Right cardiac atrium (tissue), 5 donors: ENCODE results near the gene C10orf53. TPM values are rescaled to one million over a fixed set of nuclear protein-coding genes. Genes with fewer than 3 reads are reported as not detected.

ENCODE experiments used
- ATAC-seq, 2 donors: fragments of 200-7000 bp; cut with Tn5 transposase; one replicate each; pipeline versions ENCODE4 v1.8.0 to v1.9.1; 2020; ENCODE audit warnings: moderate library complexity in 2 of 2, mild to moderate bottlenecking in 1 of 2
- DNase-seq, 3 donors: peaks; one replicate each; pipeline ENCODE4 v3.0.0-alpha.2; 2020
- H3K27ac ChIP-seq: one replicate; pipeline ENCODE4 v1.5.1; 2013; ENCODE audit warnings: mild to moderate bottlenecking, low read length, control low read depth, moderate library complexity
- H3K27me3 ChIP-seq: one replicate; pipeline ENCODE4 v1.6.1; 2013; ENCODE audit not compliant: control insufficient read depth, insufficient read depth
- H3K4me1 ChIP-seq: one replicate; pipeline ENCODE4 v1.6.1; 2013; ENCODE audit warnings: low read length; ENCODE audit not compliant: control insufficient read depth, insufficient read depth
- H3K4me3 ChIP-seq: one replicate; pipeline ENCODE4 v1.5.1; 2013; ENCODE audit warnings: low read length, control low read depth
- H3K9me3 ChIP-seq: one replicate; pipeline ENCODE4 v1.6.1; 2013; ENCODE audit warnings: low read length; ENCODE audit not compliant: control insufficient read depth
- WGBS: extraction: QIAGEN DNeasy Blood & Tissue Kit; methylation state at CpG from one replicate; pipeline ENCODE4 v1.1.7; 2013; 5-methylcytosine and 5-hydroxymethylcytosine counted together
- intact Hi-C, 4 donors: fragments of 100-400 bp; cut with DNase I; formaldehyde crosslinking; loops; one replicate each; pipeline versions ENCODE4 v1.11.0 to v1.14.0; 2022 to 2023
- long read RNA-seq, 4 donors: library from polyadenylated mRNA; unstranded; transcript quantifications; one replicate each; pipeline ENCODE4 v2.0.0, GENCODE V29; 2020 to 2021
- polyA plus RNA-seq: library from polyadenylated mRNA; stranded (reverse); fragments of 200-250 nt; gene quantifications from one replicate; pipeline ENCODE4 v1.2.3, GENCODE V29; 2013
- total RNA-seq, 4 donors: library from RNA; stranded (reverse); fragmentation: NEBNext Ultra II Directional; extraction: Animal tissue kit (Norgen Biotek cat#: 25700); gene quantifications; one replicate each; pipeline ENCODE4 v1.2.1, GENCODE V29; 2021
- donor health status: healthy with polysubstance abuse.
- donor health status: DM: no; HTN: yes; CAD: no.
- donor health status: DM: no; HTN: no; CAD: no.
- donor health status: DM: no; HTN: yes; CAD: no; lungs with severe emphysema.
- donor health status: DM: yes; HTN: yes; CAD: no.

The C10orf53 gene, protein sequence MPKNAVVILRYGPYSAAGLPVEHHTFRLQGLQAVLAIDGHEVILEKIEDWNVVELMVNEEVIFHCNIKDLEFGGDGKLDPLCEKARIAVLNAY
- total RNA-seq (not detected), polyA plus RNA-seq (not detected)
- long read RNA-seq, donor 1, result 0 reads
- long read RNA-seq, donor 2, result 0 reads
- long read RNA-seq, donor 3, result 0 reads
- long read RNA-seq, donor 4, result 0 reads

DNA sequence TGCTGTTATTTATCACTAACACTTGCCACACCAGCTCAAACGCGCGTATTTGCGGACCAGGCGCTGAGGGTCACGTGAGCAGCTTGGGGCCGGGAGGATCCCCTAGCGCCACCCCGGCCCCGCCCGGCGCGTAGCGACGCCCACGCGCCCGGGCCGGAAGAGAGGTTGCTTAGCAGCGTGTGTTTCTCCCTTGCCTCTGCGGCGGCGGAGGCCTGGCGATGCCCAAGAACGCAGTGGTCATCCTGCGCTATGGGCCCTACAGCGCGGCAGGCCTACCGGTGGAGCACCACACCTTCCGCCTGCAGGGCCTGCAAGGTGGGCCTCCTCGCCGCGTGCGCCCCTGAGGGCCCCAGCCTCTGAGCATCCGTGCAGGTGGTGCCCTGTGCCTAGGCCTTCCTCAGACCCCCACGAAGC, at the start of gene C10orf53:
Gene C10orf53 (plus strand): TSS at position 172 of the 414 bp plus-strand sequence. CDS start 47 bp downstream, at position 219.
- H3K9me3 ChIP-seq, result no peaks in the 10 kb centered on the region
- intact Hi-C loops, result no loop called here
- WGBS, result 8% methylated on average over 36 of the region's 36 CpGs
- no peaks in the 10 kb centered on the region for H3K4me1 ChIP-seq
- ATAC-seq, result peak; percentile 79 to 86
- DNase-seq, result peak in 2 of 3 donors; percentile 13 to 53
- H3K4me3 ChIP-seq, result no peak within 1 kb of the TSS
- H3K27ac ChIP-seq, result no peak within 1 kb of the TSS
- no peaks in the 10 kb centered on the region for H3K27me3 ChIP-seq

DNA sequence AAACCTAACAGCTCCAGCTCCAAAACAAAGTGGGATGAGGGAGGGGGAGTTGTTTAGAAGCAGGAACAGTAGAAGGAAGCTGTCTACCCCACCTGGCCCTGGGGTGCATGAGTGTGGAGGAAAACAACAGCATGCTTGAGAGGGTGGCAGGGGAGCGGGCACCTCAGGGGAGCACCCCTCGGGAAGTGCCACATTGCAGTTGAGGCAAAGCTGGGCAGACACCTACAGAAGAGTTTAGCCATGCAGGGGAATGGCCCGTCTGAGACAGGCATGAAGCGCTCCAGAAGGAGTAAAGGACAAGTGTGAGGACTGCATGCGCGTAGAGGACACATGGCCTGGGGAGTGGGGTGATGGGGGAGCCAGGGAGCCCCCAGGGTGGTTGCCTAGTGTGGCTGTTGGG, 47.5 kb upstream of the C10orf53 start:
- H3K4me3 ChIP-seq, result no peak overlapping the region
- intact Hi-C loops, result no loop called here
- H3K4me1 ChIP-seq, result no peaks in the 10 kb centered on the region
- DNase-seq, result no peak
- no peak overlapping the region for H3K27ac ChIP-seq
- H3K9me3 ChIP-seq, result no peaks in the 10 kb centered on the region
- no peak for ATAC-seq
- WGBS, result 92% methylated on average over 6 of the region's 6 CpGs
- H3K27me3 ChIP-seq, result no peaks in the 10 kb centered on the region

DNA sequence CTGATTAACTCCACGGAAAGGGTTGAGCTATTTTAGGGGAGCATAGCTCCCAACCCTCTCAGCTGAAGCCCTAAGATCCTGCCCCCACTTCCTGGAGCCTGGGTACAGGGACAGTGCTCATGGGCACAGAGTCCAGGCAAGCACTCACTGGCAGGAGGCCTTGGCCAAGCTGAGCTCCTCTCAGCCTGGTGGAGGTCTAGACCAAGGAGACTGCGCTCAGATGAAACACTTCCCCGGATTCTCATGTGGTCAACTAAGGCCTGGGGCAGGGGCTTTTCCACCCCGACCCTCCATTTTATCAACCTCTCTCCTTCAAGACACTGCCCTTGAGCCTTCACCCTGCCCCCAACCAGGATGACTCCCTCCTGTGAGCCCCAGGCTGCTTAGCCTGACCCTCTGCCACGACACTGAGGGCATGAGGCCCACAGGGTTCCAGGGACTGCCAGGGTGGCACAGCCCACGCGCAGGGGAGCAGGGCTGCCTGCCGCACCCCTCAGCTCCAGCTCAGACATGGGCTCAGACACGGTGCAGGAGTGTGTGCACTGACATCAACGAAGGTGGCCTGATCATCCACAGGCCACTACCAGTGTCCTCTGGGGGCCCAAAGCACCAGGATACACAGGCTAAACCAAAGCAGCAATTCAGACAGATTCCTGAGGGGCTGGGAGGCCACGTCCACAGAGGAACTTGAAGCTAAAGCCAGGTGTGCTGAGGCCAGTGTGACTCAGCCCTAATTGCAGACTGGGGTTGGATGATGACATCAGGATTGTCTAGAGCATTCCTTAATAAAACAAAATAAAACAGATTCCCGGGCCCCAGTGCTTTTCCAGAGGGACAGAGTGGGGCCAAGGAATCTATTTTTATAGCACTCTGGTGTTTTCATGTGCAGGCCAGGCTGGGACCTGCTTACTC, 46.8 kb upstream of the C10orf53 start:
- ATAC-seq (peak in 1 of 2 donors; percentile 16), DNase-seq (no peak)
- Histone ChIP-seq H3K27me3 (no peaks in the 10 kb centered on the region), H3K27ac (no peak overlapping the region), H3K4me1 (no peaks in the 10 kb centered on the region), H3K4me3 (no peak overlapping the region), H3K9me3 (no peaks in the 10 kb centered on the region)
- WGBS, result 53% methylated on average over 12 of the region's 12 CpGs
- intact Hi-C loops, result no loop called here

DNA sequence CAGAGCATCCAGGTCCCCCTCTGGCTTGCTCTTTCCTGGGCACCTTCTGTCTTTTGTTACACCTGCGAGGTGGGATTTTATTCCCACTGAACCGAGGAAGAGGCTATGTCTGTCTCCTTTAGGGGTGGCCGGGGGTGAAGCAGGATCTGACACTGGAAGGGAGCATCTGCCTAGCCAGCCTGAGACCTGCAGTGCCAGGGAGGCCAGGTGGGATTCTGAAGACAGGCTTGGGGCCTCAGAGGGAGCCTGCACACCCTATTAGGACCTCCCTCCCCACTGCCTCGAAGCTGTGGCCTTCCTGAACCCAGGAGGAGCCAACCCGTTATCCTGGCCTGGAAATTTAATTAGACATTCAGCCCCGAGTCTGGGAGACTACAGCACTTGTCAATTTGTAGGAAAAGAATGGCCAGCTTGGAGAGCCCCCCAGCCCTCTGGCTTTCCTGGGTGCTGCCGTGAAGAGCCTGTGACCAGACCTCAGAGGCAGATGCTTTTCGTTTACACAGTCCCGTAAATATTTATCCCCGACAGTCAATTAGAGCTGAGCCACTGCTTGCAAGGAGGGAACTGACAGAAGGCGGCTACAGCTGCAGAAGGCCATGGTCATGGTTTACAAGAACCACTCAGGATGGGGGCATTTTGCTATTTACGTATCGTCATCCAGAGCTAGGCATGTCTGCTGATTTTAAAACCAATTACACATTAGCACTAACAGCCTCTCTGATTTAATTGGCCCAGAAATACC, 46.0 kb upstream of the C10orf53 start:
- intact Hi-C loops, result no loop called here
- H3K4me1 ChIP-seq, result no peaks in the 10 kb centered on the region
- no peak overlapping the region for H3K27ac ChIP-seq
- DNase-seq (no peak), ATAC-seq (no peak)
- H3K4me3 ChIP-seq, result no peak overlapping the region
- H3K9me3 ChIP-seq, result no peaks in the 10 kb centered on the region
- H3K27me3 ChIP-seq, result no peaks in the 10 kb centered on the region
- WGBS, result 49% methylated on average over 13 of the region's 13 CpGs

DNA sequence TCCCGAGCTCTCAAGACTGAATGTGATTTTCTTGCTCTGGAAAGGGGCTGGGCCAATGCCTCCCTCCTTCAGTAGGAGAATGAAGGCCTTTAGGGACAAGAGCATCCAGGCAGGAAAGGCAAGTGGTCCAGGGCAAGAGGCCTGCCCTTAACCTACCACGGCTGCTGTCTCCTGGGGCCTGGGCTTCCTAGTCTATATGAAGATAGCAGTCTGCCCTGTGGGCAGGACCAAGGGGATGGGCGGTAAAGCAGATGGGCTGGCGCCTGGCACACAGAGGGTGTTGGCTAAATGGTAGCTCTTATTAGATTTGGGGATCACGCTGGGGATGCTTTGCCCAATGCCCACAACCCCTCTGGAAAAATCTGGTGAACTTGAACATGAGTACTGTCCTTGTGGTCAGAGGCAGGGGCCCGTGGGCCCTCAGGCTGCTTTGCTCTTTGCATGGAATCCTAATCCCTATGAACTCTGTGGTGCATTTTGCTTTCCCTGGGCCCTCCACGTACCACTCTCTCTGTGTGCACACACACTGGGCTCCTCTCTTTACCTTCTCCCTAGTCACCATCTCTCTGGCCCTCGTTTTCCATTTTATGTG, 45.3 kb upstream of the C10orf53 start:
- ATAC-seq, result no peak
- Histone ChIP-seq H3K4me1 (no peaks in the 10 kb centered on the region), H3K27me3 (no peaks in the 10 kb centered on the region), H3K4me3 (no peak overlapping the region), H3K9me3 (no peaks in the 10 kb centered on the region), H3K27ac (no peak overlapping the region)
- no peak for DNase-seq
- 68% methylated on average over 8 of the region's 8 CpGs for WGBS
- intact Hi-C loops, result no loop called here

DNA sequence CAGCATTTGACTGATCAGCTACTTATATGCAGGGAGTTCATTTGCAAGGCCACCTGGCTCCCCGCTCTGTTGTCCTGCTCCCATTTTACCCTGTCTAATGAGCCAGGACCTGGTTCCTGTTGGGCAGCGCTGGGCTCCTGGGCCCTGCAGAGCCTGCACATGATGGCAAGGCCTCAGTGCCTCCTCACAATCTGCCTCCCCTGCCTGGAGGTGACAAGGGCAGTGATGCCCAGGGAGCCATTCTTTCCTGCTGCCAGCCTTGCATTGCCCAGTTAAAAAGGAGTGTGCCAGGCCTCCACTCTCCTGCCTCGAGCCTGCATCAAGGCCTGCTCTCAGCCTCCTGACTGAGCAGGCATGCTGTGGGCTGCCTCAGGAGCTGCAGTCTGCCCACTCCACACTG, 37.1 kb upstream of the C10orf53 start:
- no peak overlapping the region for H3K4me3 ChIP-seq
- H3K9me3 ChIP-seq, result no peaks in the 10 kb centered on the region
- intact Hi-C loops, result no loop called here
- DNase-seq (no peak), ATAC-seq (no peak)
- H3K27me3 ChIP-seq, result no peaks in the 10 kb centered on the region
- H3K27ac ChIP-seq, result no peak overlapping the region
- no peaks in the 10 kb centered on the region for H3K4me1 ChIP-seq
- 80% methylated on average over 3 of the region's 3 CpGs for WGBS

DNA sequence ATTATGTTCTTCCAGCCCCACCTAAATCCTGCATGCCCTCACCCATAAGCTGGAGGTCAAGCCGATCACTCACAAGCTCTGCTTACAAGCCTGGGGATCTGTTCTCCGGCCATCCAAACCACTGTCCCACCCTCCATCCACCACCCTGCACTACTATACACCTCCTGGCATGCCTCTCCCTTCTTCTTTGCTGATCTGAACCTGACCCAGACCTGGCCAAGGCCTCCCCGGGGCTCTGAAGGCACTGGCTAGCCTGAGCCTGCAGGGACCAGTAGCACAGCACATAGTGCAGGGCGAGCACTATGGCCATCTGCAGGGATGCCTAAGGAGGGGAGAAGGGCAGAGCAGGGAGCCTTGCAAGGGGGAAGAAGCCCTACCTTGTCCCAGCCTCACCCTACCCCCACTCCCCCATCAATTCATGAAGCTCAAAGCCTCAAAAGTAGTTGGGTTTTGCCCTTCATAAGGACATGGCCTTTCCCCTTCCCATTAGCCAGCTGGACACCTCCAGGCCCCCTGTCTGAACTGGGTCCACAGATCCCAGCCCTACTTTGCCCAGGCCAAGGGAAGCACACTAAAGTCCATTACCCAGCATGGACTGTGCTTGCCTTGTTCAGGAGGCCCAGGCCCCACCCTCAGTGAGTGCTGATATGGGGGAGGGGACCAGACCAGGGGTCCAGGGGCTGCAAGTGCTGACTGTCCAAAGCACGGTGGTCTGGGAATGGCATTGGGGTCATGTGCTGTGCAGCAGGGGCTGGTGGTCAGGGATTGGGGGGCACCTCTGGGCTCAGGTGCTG, 36.0 kb upstream of the C10orf53 start:
- Histone ChIP-seq H3K27me3 (no peaks in the 10 kb centered on the region), H3K27ac (no peak overlapping the region), H3K4me1 (no peaks in the 10 kb centered on the region), H3K9me3 (no peaks in the 10 kb centered on the region), H3K4me3 (no peak overlapping the region)
- WGBS, result 80% methylated on average over 5 of the region's 5 CpGs
- no peak for DNase-seq
- no peak for ATAC-seq
- intact Hi-C loops, result no loop called here

DNA sequence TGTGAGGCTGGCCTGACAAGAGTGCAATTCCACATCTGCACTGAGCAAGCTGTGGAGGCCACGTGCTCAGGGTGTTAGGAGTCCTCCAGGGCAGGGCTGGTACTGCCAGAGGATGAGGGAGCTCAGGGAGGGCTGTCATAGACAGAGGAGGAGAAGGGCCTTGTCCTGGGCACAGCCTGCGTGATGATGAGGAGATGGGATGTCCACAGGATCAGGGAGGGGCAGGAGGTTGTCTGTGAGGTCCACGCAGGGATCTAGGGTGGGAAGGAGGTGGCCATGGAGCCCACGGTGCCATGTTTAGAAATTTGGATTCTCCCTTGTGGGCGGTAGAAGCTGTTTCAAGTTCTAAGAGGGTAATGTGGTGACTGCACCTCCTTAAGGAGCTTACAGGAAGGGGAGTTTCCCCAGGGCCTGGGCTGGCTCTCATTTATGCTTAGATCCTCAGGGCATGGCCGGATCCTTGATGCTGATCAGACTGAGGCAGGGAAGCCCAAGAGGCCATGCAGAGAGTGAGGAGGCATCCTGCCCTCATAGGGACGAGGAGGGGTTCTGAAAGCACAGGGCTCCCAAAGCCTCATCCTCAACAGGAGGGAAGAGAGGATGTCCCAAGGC, 35.3 kb upstream of the C10orf53 start:
- H3K9me3 ChIP-seq, result no peaks in the 10 kb centered on the region
- intact Hi-C loops, result no loop called here
- ATAC-seq (no peak), DNase-seq (no peak)
- H3K27me3 ChIP-seq, result no peaks in the 10 kb centered on the region
- 74% methylated on average over 7 of the region's 7 CpGs for WGBS
- H3K27ac ChIP-seq, result no peak overlapping the region
- no peaks in the 10 kb centered on the region for H3K4me1 ChIP-seq
- no peak overlapping the region for H3K4me3 ChIP-seq

DNA sequence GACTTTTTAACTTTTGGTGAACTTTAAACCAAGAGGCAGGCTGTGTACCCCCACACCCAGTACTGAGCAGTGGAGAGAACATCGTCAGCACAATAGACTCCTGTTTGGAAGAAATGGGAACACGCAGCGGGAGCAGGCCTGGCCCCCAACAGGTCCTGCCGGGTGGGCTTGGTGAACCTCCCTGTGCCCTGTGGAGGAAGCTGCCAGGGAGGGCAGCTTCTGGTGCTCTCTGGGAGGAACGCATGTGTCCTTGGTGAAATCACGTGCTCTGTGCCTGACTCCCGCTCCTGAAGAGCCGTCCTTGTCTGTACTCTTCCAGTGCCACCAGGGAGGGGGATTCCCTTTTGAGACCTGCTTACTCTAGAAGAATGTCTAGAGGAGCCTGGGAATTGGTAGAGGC, 34.0 kb upstream of the C10orf53 start:
- Histone ChIP-seq H3K4me1 (no peaks in the 10 kb centered on the region), H3K9me3 (no peaks in the 10 kb centered on the region), H3K4me3 (no peak overlapping the region), H3K27ac (no peak overlapping the region), H3K27me3 (no peaks in the 10 kb centered on the region)
- ATAC-seq (no peak), DNase-seq (no peak)
- WGBS, result 84% methylated on average over 8 of the region's 8 CpGs
- intact Hi-C loops, result no loop called here
